Measurements from ENCODE around the gene GAB2. TPM values are rescaled to one million over a fixed set of nuclear protein-coding genes. Genes with fewer than 3 reads are reported as not detected.

GAB2 gene
- total and polyA plus RNA-seq, 2 of the 4 experiments (the other 2 are of a cell fraction) = 3.3 to 5.9 TPM

- 90% methylated on average over 4 of the region's 5 CpGs; no CpG with 5 or more reads in 1 of the 2 experiments for WGBS, 2 experiments (ENCODE audit: extremely low coverage in 2 of 2, insufficient read length in 1 of 2)
- H3K79me1 ChIP-seq (ENCODE audit: low read depth in 1 of 2, low read length in 2 of 2) = peaks cover 11 to 17% of the 10 kb centered on the region in 2 experiments
- in situ Hi-C loops (cut with MboI; ENCODE audit: low sequenced_read_pairs) = no loop called here
- ChIA-PET CTCF (no interaction called here), POLR2A (ENCODE audit: unreplicated experiment) (no interaction called here)
- dilution Hi-C loops (cut with HindIII; ENCODE audit: low sequenced_read_pairs, unreplicated experiment) = no loop called here
- no peak overlapping the region for H2BK5ac ChIP-seq (ENCODE audit: low read depth, low read length, poor library complexity, severe bottlenecking)
- no peak overlapping the region for H3K4ac ChIP-seq (ENCODE audit: low read depth, low read length)
- no peaks in the 10 kb centered on the region for H3K27me3 ChIP-seq (ENCODE audit: control insufficient read depth, insufficient read depth, low read length)
- H4K8ac ChIP-seq (ENCODE audit: low read depth in 2 of 2, low read length in 2 of 2) = no peak overlapping the region
- no peaks in the 10 kb centered on the region for H3K4me1 ChIP-seq (ENCODE audit: control insufficient read depth, insufficient read depth, low read length)
- no peak overlapping the region for H3K27ac ChIP-seq (ENCODE audit: insufficient read depth, low read length)
- H4K91ac ChIP-seq (ENCODE audit: insufficient read depth, low read depth, low read length) = no peak overlapping the region
- ATAC-seq (ENCODE audit: low read depth) (no peak), DNase-seq (no peak)
- no peak overlapping the region for H3K9ac ChIP-seq (ENCODE audit: low read depth, low read length)
- H2BK15ac ChIP-seq (ENCODE audit: low read depth, low read length) = no peak overlapping the region
- no peak overlapping the region for H2AK5ac ChIP-seq (ENCODE audit: low read depth, low read length)
- no TSS peak for BruUV-seq (replicated peaks)
- peaks cover 7% of the 10 kb centered on the region; the same call in 1 of the 2 replicates for H3K36me3 ChIP-seq (ENCODE audit: control insufficient read depth, insufficient read depth, low read length)
- H2BK120ac ChIP-seq (ENCODE audit: low read depth, low read length) = no peak overlapping the region
- no peak overlapping the region for H2BK20ac ChIP-seq (ENCODE audit: low read depth, low read length)
- peaks cover 6% of the 10 kb centered on the region; the same call in 1 of the 2 replicates for H3K9me1 ChIP-seq (ENCODE audit: insufficient read depth, low read length)
- H3K18ac ChIP-seq (ENCODE audit: low read depth, low read length) = no peak overlapping the region
- no peak overlapping the region for H3K14ac ChIP-seq (replicated peaks; ENCODE audit: low read depth, low read length)
- no peak overlapping the region for H3K56ac ChIP-seq (ENCODE audit: extremely low read depth, insufficient read depth, low read length)
- H3K4me2 ChIP-seq (ENCODE audit: low read depth, low read length) = no peak overlapping the region
- no peak overlapping the region for H3K23ac ChIP-seq (ENCODE audit: low read depth, low read length)
- no peak overlapping the region for H2AFZ ChIP-seq (replicated peaks; ENCODE audit: low read length, poor library complexity)
- no peaks in the 10 kb centered on the region for H3K9me3 ChIP-seq (ENCODE audit: control insufficient read depth, insufficient read depth, low read length)
- peaks cover 5% of the 10 kb centered on the region for H4K20me1 ChIP-seq (ENCODE audit: insufficient read depth, low read length)
- TF ChIP-seq FOS (IDR thresholded peaks at IDR 0.05; ENCODE audit: low read depth, low read length) (no peak), BHLHE40 (IDR thresholded peaks at IDR 0.05; ENCODE audit: low read depth, low read length) (no peak), POLR2A (IDR thresholded peaks at IDR 0.05; ENCODE audit: low read depth, low read length) (no peak), CEBPB (IDR thresholded peaks at IDR 0.05; ENCODE audit: low read depth, low read length) (no peak), CHD1 (IDR thresholded peaks at IDR 0.05; ENCODE audit: low read depth, low read length) (no peak), CTCF (conservative IDR thresholded peaks at IDR 0.05; ENCODE audit: low read depth, low read length) (no peak), RCOR1 (IDR thresholded peaks at IDR 0.05; ENCODE audit: insufficient replicate concordance, low read length) (no peak), RFX5 (IDR thresholded peaks at IDR 0.05; ENCODE audit: low read depth, low read length) (no peak), MAFK (IDR thresholded peaks at IDR 0.05; ENCODE audit: low read depth, low read length) (no peak), MAZ (IDR thresholded peaks at IDR 0.05; ENCODE audit: borderline replicate concordance, low read depth, low read length) (no peak), RAD21 (IDR thresholded peaks at IDR 0.05; ENCODE audit: low read length) (no peak), ELK1 (IDR thresholded peaks at IDR 0.05; ENCODE audit: borderline replicate concordance, low read depth, low read length) (no peak), MXI1 (IDR thresholded peaks at IDR 0.05; ENCODE audit: borderline replicate concordance, low read depth, low read length) (no peak), SMC3 (IDR thresholded peaks at IDR 0.05; ENCODE audit: low read depth, low read length) (no peak), NFE2L2 (IDR thresholded peaks at IDR 0.05; ENCODE audit: low read depth, low read length) (no peak)
- TF ChIP-seq, protein P1, sequence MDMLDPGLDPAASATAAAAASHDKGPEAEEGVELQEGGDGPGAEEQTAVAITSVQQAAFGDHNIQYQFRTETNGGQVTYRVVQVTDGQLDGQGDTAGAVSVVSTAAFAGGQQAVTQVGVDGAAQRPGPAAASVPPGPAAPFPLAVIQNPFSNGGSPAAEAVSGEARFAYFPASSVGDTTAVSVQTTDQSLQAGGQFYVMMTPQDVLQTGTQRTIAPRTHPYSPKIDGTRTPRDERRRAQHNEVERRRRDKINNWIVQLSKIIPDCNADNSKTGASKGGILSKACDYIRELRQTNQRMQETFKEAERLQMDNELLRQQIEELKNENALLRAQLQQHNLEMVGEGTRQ (IDR thresholded peaks at IDR 0.05; ENCODE audit: low read depth, low read length) = no peak
- no peak overlapping the region for H4K5ac ChIP-seq (ENCODE audit: low read depth, low read length)
- no peak overlapping the region for H3K4me3 ChIP-seq (ENCODE audit: insufficient read depth, low read depth, low read length)
- no peak overlapping the region for H2AK9ac ChIP-seq (replicated peaks; ENCODE audit: low read depth, low read length, poor library complexity)
- intact Hi-C loops (cut with micrococcal nuclease) = loop anchor here (5.0 kb wide), 1 partner anchor 43 kb away; no protein-coding TSS in a partner anchor
Measured at GRCh38 chr11:78284260-78284659, 133.4 kb downstream of the GAB2 start.

Measured in IMR-90 (cell line).